ENCODE results near the gene CEMIP2.

GRCh38 chr9:71694332-71694731 is 74.0 kb downstream of the CEMIP2 start:
- TF ChIP-seq POLR2AphosphoS5 (IDR thresholded peaks at IDR 0.05; ENCODE audit: borderline replicate concordance, low read depth, low read length) (no peak), EZH2 (IDR thresholded peaks at IDR 0.05) (no peak)
